HG03439 (cell line): ENCODE measurements around the gene CTXN3.

ENCODE experiments used
- ATAC-seq: cut with Tn5 transposase; IDR thresholded peaks from one replicate; pipeline ENCODE4 v1.9.1; 2021; ENCODE audit warnings: mild to moderate bottlenecking, moderate library complexity; ENCODE audit not compliant: unreplicated experiment

CTXN3 gene

DNA sequence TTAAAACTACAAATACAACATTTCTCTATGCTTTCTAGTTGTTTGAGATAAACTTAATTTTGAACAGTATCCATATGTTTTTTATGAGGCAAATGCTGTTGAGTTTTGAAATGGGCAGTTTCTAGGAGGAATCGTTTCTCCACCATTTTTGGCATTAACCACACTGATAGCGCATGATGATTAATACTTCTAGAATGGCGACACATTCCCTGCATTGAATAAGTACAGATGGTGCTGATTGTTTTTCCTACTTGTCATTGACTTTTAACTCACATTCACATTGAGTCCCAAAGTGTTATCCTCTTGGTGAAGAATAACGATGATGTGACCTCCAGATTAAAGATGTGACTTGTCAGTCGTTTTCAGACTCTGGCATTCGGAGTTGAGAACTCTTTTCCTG, 47.8 kb downstream of the CTXN3 start:
- no peak for ATAC-seq

DNA sequence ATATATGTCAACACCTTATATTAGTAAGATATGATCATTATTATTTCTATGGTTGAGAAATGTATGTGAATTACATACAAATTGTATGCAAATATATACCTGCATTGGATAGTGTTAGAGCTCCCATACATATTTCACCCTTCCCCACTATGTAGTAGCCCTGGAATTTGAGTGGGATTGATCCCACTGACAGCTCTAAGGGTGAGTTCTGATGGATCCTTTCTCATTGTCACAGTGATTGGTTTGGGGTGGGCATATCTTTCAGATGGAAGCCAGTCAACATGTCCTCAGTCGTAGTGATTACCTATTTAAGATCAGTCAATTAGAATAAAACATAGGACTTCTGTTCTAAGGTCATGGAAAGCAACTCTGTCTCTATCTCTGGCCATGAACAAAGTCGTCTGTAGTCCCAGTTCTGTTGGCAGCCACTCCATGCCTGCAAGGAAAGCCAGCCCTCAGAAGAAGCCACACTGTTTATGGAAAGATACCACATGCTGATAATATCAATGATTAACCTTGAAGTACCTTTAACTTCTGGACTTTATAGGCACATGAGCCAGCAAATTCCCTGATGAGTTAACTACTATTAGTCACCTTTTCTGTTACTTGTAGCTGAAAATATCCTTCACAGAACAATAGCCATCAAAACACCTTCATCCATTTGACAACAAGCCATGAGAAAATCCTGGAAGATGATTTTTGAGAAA, 49.2 kb downstream of the CTXN3 start:
- no peak for ATAC-seq

DNA sequence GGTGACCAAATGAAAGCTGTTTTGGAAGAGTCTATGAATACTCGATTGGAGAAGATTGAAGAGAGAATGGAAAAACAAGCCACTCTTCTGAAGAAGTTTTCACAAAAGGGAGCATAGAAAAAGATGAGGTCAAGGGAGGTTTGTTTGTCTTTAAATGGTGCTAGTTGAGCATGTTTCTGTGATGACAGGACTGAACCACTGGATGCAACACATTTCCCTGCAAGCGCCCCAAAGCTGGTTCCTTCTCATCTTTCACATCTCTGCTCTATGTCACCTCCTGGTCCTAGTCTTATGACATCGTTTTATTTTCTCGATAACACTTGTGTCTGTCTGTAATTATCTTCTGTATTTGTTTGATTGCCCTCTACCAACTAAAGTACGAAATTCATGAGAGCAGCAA, 50.5 kb downstream of the CTXN3 start:
- no peak for ATAC-seq

DNA sequence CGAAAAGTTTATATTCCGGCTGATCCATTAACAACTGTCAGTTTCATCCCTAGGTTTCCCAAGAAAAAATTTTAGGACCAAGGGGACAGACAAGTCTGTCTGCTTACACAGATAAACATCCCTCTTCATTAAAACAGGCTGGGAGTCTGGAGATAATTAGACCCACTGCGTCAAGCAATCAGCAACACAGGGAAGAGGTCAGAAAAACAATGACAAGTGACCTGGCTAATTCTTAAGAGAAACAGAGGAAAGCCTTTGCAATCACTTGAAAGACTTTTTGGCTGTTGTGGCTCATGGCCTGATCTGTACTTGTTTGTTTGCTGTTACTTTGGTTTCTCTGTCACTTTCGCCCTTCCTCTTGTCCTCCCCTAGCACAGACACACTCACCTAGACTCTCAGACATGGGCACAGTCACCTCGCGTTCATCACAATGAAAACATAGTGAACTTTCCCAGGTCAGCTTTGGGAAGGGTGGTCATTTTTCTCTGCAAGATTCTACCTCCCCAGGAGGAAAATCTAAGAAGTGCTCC, 51.4 kb downstream of the CTXN3 start:
- no peak for ATAC-seq

DNA sequence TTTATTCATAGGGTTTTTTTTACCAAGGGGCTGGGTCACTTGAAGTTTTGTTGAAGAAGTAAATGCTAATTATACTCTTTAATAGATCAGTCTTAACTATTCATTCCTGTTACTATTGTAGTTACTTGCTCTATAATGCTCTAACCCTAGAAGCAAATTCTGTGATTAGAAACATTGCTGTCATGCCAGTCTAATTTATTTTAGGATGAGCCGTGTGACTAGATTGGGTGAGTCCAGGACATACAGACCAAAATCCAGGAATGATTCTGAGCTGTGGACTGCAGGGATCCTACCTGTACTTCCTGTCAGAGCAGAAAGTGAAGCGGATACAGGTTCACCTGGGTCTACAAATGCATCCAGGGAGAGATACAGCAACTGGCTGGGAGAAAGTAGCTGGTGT, 53.6 kb downstream of the CTXN3 start:
- ATAC-seq, result no peak

DNA sequence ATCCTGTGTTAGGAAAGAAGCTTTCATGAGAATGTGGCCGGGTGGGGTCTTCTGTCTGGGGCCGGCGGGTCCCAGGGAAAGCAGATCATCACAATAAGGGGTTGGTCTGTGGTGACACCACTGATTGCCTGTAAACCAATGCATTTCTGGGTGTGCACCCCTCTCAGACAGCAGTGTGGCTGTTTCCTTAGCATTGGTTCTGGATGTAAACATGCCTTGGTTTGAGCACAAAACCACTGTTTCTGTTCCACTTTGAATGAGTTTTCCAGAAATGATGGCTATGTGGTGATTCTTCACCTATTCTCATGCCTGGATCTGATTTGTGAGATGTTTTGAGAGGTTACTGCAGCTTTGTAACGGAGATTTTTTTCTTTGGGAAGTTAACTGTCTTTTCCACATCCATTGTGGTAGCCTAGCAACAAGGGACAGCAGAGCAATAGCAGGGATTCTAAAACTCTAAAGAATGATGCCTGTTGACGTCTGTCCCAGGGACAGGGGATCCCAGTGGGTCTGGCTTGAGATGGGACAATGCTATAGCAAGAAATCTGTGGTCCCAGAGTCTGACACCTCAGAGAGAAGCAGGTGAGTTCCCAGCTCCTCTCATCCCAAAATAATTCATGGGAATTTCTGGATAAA, 54.2 kb downstream of the CTXN3 start, which contains the start of gene CCDC192:
TSS of gene CCDC192 (plus strand) at position 466 of the 636 bp plus-strand sequence. CDS start at position 521, 55 bp downstream.
- no peak for ATAC-seq

DNA sequence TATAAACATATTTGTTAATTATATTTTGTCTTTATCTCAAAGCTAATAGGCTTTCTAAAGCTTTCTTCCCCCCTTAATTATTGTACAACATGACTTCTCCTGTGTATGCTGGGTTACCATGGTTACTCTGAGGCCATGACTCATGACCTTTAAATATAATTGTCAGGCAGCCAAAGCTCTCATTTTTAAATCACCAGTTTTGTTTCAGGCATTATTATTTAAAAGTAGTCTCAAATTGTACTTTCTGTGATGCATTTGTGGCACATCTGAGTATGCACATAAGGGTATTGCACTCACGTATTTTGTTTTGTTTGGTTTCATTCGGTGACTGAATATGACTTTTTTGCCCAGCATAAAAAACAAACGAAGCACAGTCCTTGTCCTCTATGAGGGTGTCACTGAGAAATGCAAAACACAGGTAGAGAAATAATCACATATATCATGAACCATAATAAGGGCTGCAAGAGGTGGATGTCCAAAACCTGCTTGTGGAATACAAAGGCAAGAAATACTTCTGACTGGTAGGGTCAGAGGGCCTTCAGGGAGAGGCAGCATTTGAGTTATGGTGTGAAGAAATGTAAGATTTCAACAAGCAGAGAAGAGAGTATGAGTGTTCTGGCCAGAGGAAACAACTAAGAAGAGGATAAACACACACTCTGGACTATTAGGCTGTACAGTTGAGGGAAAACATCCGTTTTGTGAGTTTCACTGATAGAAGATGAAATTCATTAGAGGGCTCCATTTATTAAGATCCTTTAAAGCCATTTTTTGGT, 56.4 kb downstream of the CTXN3 start:
- no peak for ATAC-seq

DNA sequence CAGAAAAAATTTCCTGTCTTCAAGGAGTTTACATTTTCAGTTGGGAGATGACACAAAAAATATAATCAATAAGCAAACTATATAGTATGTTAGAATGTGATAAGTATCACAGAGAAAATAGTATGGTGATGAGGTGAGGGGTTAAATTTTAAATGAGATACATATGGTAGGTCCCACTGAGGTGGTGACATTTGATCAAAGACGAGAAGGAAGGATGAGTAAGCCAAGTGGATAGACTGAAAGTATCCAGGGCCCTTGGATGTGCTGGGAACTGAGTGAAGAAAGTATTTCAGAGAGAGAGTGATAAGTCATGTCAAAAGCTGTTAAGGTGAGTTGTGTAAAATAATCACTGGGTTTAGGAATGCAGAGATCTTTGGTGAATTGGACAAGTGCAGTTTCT, 57.8 kb downstream of the CTXN3 start:
- ATAC-seq, result no peak

DNA sequence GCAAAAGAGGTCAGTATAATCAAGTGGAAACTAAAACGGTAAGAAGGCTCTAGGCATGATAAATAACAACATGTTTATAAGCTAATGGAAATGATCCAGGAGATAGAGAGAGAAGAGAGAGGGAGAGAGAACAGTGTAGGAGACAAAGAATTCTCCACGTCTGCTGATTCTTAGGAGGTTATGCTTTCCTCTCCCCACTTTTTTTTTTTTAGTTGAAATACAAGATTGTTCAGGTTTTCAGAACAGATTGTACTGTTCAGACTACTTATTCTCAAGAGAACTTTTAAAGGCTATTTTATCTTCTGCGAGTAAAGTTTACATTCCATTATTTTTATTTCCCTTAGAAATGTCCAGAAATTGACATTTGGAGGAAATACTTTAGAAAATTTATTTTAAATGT, 58.3 kb downstream of the CTXN3 start:
- ATAC-seq, result no peak
